ENCODE results near the gene ZNF580.

The ZNF580 gene

DNA sequence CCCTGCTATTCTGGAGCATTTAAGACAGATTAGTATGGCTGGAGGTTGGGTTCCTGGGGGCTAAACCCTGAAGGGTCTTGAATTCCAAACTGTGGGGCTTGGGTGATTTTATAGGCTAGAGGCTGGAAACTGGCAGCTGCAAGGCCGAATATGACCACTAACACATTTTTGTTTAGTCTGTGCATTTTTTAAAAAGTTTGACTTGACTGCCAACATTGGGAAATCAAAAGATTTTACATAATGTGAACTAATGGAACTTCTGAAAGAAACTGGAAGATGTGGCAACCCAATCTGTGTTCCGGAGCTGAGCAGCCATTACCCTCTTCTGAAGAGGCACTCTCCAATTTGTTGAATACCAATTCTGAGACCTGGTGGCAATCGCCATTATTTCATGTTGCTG lies 21.5 kb upstream of the ZNF580 start:
- DNase-seq (ENCODE audit: low read depth) = no peak
- TF ChIP-seq, protein P1, sequence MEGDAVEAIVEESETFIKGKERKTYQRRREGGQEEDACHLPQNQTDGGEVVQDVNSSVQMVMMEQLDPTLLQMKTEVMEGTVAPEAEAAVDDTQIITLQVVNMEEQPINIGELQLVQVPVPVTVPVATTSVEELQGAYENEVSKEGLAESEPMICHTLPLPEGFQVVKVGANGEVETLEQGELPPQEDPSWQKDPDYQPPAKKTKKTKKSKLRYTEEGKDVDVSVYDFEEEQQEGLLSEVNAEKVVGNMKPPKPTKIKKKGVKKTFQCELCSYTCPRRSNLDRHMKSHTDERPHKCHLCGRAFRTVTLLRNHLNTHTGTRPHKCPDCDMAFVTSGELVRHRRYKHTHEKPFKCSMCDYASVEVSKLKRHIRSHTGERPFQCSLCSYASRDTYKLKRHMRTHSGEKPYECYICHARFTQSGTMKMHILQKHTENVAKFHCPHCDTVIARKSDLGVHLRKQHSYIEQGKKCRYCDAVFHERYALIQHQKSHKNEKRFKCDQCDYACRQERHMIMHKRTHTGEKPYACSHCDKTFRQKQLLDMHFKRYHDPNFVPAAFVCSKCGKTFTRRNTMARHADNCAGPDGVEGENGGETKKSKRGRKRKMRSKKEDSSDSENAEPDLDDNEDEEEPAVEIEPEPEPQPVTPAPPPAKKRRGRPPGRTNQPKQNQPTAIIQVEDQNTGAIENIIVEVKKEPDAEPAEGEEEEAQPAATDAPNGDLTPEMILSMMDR (conservative IDR thresholded peaks at IDR 0.05; ENCODE audit: control insufficient read depth, insufficient read depth, low read depth, low read length) = no peak
- no peak overlapping the region for H3K4me3 ChIP-seq (ENCODE audit: control insufficient read depth, low read depth, low read length)

DNA sequence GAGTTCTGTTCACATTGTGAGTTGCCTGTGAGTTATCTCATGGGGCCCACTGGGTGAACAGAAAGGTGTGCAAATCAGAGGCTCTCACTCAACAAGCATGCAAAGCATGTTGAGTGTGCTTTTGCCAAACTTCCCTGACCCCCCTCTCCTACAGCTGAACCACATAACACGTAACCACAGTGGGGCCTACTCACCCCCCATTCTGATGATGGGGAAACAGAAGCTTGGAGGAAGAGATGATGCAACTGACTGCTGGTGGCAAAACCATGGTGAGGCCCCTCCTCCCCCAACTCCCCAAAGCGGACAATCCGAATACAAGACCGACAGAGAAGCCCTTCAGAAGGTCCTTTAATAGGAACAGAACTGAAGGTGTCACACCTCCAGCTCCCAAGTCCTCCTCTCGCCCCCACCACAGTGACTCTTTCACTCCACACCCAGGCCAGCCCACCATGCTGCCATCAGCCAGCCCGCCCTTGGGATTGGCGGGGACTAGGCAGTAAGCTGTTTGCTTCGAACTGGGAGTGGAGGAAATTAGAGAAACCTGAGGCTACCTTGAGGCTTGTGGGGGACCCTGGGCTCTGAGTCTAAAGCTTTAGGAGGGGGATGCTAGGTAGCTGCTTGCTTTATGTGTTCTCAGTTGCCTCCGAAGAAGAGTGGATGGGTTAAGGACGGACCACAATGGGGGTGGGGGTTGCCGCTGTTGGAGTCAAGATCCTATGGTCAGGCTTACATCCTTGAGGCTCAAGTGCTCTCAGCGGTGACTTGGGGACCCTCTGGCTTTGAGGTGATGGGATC lies 20.2 kb upstream of the ZNF580 start:
- no peak for DNase-seq (ENCODE audit: low read depth)
- H3K4me3 ChIP-seq (ENCODE audit: control insufficient read depth, low read depth, low read length) = no peak overlapping the region
- TF ChIP-seq, protein P1 (conservative IDR thresholded peaks at IDR 0.05; ENCODE audit: control insufficient read depth, insufficient read depth, low read depth, low read length) = no peak

DNA sequence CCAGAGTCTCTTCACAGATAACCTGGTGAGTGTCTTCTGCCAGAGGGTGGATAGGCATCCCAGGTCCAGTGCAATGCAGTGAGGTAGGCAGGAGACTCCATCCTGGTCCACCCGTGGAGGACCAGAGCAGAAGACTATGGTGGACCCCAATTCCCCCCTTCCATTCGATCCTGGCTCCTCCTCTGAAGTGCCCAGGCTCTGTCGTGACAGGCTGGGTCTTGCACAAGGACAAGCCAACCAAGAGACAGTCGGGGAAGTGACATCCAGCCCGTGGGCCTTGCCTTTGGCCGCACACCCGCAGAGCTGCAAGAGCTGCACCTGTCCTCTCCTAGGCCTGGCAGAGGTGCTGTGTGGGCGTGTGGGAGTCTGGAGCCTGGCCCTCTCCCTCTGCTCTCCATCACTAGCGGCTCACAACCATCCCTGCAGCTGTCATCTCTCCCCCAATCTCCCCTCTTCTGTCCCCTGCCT lies 19.6 kb upstream of the ZNF580 start:
- TF ChIP-seq, protein P1 (conservative IDR thresholded peaks at IDR 0.05; ENCODE audit: control insufficient read depth, insufficient read depth, low read depth, low read length) = no peak
- no peak overlapping the region for H3K4me3 ChIP-seq (ENCODE audit: control insufficient read depth, low read depth, low read length)
- no peak for DNase-seq (ENCODE audit: low read depth)

DNA sequence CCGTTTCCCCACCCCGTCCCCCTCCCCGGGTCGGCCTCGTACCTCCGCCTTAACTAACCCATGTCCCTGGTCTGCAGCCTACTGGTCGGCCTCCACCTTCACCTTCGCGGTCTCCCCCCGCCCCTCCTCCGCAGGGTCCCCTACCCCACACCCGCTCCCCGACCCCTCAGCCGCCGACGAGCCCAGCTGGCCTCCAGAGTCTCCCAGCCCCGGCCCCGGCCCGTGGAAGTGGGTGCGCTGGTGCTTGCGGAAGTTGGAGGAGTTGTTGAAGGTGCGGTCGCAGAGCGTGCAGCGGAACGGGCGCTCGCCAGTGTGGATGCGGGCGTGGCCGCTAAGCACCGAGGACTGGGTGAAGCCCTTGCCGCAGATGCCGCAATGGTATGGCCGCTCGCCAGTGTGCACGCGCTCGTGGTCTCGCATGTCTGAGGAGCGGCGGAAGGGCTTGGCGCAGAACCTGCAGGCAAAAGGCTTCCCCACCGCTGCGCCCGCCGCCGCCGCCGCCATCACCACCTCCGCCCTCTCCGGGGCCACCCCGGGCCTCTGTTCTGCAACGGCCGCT lies 19.1 kb upstream of the ZNF580 start:
- no peak for DNase-seq (ENCODE audit: low read depth)

DNA sequence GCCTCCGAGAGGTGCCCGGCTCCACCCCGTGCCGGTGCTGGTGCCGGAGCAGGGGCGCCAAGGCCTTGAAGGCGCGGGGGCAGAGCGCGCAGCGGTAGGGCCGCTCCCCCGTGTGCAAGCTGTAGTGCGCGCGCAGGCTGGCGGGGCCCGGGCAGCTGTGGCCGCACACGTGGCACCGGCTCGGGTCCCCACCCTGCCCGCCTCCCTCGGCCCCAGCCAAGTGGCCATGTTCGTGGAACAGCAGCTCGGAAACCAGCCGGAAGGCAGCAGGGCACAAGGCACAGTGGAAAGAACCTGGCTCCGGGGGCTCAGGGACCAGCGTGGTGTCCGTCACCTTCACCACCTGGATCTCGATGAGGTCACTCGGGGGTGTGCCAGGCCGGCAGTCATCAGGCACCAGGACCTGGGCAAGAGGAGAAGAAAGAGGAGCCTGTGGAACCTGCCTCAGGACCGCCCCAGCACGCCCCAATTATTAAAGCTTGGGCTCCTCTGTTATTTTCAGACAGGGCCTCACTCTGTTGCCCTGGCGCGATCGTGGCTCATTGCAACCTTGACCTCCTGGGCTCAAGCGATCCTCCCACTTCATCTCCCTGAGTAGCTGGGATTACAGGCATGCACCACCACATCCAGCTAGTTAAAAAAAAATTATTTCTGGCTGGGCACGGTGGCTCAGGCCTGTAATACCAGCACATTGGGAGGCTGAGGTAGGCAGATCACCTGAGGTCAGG lies 18.4 kb upstream of the ZNF580 start:
- no peak for DNase-seq (ENCODE audit: low read depth)
- TF ChIP-seq, protein P1 (conservative IDR thresholded peaks at IDR 0.05; ENCODE audit: control insufficient read depth, insufficient read depth, low read depth, low read length) = no peak
- no peak overlapping the region for H3K4me3 ChIP-seq (ENCODE audit: control insufficient read depth, low read depth, low read length)

More for the DNA sequence above, 19.1 kb upstream of the ZNF580 start:
- no peak overlapping the region for H3K4me3 ChIP-seq (ENCODE audit: control insufficient read depth, low read depth, low read length)
- TF ChIP-seq, protein P1 (conservative IDR thresholded peaks at IDR 0.05; ENCODE audit: control insufficient read depth, insufficient read depth, low read depth, low read length) = no peak

DNA sequence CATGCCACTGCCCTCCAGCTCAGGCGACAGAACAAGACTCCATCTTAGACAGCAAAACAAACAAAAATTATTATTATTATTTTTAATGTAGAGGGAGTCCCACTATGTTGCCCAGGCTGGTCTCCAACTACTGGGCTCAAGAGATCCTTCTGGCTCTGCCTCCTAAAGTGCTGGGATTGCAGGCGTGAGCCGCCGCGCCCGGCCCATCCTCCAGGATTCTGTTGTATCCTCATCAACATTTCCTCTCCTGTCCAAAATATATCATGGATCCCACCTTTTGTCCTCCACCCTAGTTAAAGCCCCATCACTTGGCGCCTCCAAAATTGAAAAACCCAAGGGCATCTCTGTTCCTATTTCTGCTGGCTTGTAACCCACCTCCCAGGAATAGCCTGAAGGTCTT lies 17.7 kb upstream of the ZNF580 start:
- DNase-seq (ENCODE audit: low read depth) = no peak
- H3K4me3 ChIP-seq (ENCODE audit: control insufficient read depth, low read depth, low read length) = no peak overlapping the region
- TF ChIP-seq, protein P1 (conservative IDR thresholded peaks at IDR 0.05; ENCODE audit: control insufficient read depth, insufficient read depth, low read depth, low read length) = no peak

Data from fibroblast of mammary gland (primary cell).